ENCODE results near the gene NCOA3.
A peak's percentile ranks its signal among the peaks of the same experiment; 100 is the strongest.

Gene NCOA3

GRCh38 chr20:47668313-47669151 is 166.8 kb downstream of the NCOA3 start:
- no peak for DNase-seq

GRCh38 chr20:47669152-47669425 is 167.4 kb downstream of the NCOA3 start:
- no peak for DNase-seq

- DNase-seq, result no peak
Observed at GRCh38 chr20:47669489-47669888, 167.8 kb downstream of the NCOA3 start.

- DNase-seq, result no peak
Observed at GRCh38 chr20:47669927-47670890, 168.5 kb downstream of the NCOA3 start.

GRCh38 chr20:47670913-47671312 is 169.2 kb downstream of the NCOA3 start:
- DNase-seq, result no peak

- no peak for DNase-seq
Observed at GRCh38 chr20:47672166-47672565, 170.5 kb downstream of the NCOA3 start.

GRCh38 chr20:47672886-47673670 is 171.4 kb downstream of the NCOA3 start:
- DNase-seq, result no peak

GRCh38 chr20:47673671-47673955 is 171.9 kb downstream of the NCOA3 start:
- DNase-seq, result no peak

- no peak for DNase-seq
Observed at GRCh38 chr20:47674145-47674544, 172.5 kb downstream of the NCOA3 start.

GRCh38 chr20:47674686-47675085 is 173.0 kb downstream of the NCOA3 start:
- no peak for DNase-seq

GRCh38 chr20:47675190-47676142 is 173.8 kb downstream of the NCOA3 start:
- DNase-seq, result no peak

GRCh38 chr20:47676219-47676721 is 174.6 kb downstream of the NCOA3 start:
- no peak for DNase-seq

GRCh38 chr20:47676912-47677634 is 175.4 kb downstream of the NCOA3 start:
- no peak for DNase-seq

- peak; percentile 18 for DNase-seq
Observed at GRCh38 chr20:47677635-47678453, 176.2 kb downstream of the NCOA3 start.

GRCh38 chr20:47678536-47678935 is 176.8 kb downstream of the NCOA3 start:
- DNase-seq, result no peak

GRCh38 chr20:47679462-47679861 is 177.8 kb downstream of the NCOA3 start:
- no peak for DNase-seq

- DNase-seq, result no peak
Observed at GRCh38 chr20:47680804-47681529, 179.3 kb downstream of the NCOA3 start.

GRCh38 chr20:47682028-47682783 is 180.5 kb downstream of the NCOA3 start:
- no peak for DNase-seq

- DNase-seq, result no peak
Observed at GRCh38 chr20:47682916-47683315, 181.2 kb downstream of the NCOA3 start.
